GM12892 (cell line): ENCODE data around the gene CNGA1.

Source experiments
- POLR2A ChIP-seq: IDR thresholded peaks from 2 replicates; pipeline ENCODE4 v1.6.1; 2011; ENCODE audit warnings: low read depth, low read length, control low read depth
- TAF1 ChIP-seq: IDR thresholded peaks from 2 replicates; pipeline ENCODE4 v1.6.1; 2011; ENCODE audit warnings: low read depth, mild to moderate bottlenecking, control low read depth, low read length, borderline replicate concordance

DNA sequence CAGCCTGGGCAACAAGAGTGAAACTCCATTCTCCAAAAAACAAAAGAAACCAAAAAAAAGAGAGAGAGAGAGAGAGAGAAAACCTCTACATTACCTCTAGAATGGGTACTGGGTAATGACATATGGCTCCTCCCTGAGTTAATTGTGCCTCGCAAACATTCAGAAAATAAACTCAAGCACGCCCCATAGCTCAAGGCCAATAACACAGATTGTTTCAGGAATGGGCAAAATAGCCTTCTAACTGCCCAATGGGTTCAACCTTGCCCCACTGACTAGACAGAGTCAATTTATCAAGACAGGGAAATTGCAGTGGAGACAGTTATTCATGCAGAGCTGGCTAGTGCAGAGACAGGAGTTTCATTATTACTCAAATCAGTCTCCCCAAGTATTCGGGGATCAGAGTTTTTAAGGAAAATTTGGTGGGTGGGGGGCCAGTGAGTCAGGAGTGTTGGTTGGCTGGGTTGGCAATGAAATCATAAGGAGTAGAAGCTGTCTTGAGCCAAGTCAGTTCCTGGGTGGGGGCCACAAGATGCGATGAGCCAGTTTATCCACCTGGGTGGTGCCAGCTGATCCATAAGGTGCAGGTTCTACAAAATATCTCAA lies 25.2 kb upstream of the CNGA1 start:
- TF ChIP-seq POLR2A, result no peak
- TF ChIP-seq TAF1, result no peak
